Adrenal gland (tissue), 12 donors: ENCODE measurements around the gene PROSER2. TPM values are rescaled to one million over a fixed set of nuclear protein-coding genes. Genes with fewer than 3 reads are reported as not detected.

Source experiments
- DNase-seq, 7 donors: peaks; one replicate each; pipeline ENCODE4 v3.0.0-alpha.2; 2019 to 2020
- H3K27ac ChIP-seq, 5 donors: fragments of 200-600 bp; sonication (generic) in 4 of 5; 1 replicate in 3 of 5; 2 replicates in 2 of 5; pipeline versions ENCODE4 v1.5.1 to v1.8.0; 2016 to 2020; ENCODE audit warnings: mild to moderate bottlenecking in 1 of 5
- H3K27me3 ChIP-seq: fragments of 200-600 bp; 2 replicates; pipeline ENCODE4 v1.8.0; 2021
- H3K36me3 ChIP-seq, 2 donors: fragments of 200-600 bp; replicated peaks in 1 of 2; 1 replicate in 1 of 2; 2 replicates in 1 of 2; pipeline versions ENCODE4 v1.5.1 to v1.8.0; 2018 to 2022
- H3K4me1 ChIP-seq, 2 donors: fragments of 200-600 bp; replicated peaks in 1 of 2; 1 replicate in 1 of 2; 2 replicates in 1 of 2; pipeline versions ENCODE4 v1.5.1 to v1.8.0; 2018 to 2021
- H3K4me3 ChIP-seq, 4 donors: fragments of 200-600 bp; sonication (generic) in 3 of 4; one replicate each; pipeline ENCODE4 v1.5.1; 2016 to 2018
- H3K9me3 ChIP-seq, 3 donors: fragments of 200-600 bp; sonication (generic) in 1 of 3; replicated peaks in 1 of 3; 1 replicate in 2 of 3; 2 replicates in 1 of 3; pipeline versions ENCODE4 v1.5.1 to v1.8.0; 2016 to 2021
- POLR2A ChIP-seq, 2 donors: fragments of 450-650 bp; IDR thresholded peaks; one replicate each; pipeline ENCODE4 v1.6.1; 2017; ENCODE audit warnings: antibody characterized with exemption in 2 of 2, mild to moderate bottlenecking in 2 of 2, moderate library complexity in 1 of 2
- WGBS, 4 donors: extraction: QIAGEN DNeasy Blood & Tissue Kit in 2 of 4; methylation state at CpG; one replicate each; pipeline versions ENCODE4 v1.1.5 to v1.1.7; 2013 to 2017; 5-methylcytosine and 5-hydroxymethylcytosine counted together
- intact Hi-C, 2 donors: fragments of 100-400 bp; cut with DNase I; formaldehyde crosslinking; loops; one replicate each; pipeline versions ENCODE4 v1.14.1 to v1.15.0; 2022 to 2023
- polyA plus RNA-seq, 3 donors: library from polyadenylated mRNA; stranded (reverse); fragments of 200-250 nt in 2 of 3; fragments of 350-450 nt in 1 of 3; fragmentation: Illumina TruSeq in 1 of 3; extraction: RNeasy Lipid Tissue Mini Kit (QIAGEN cat#74804) in 1 of 3; gene quantifications; one replicate each; pipeline ENCODE4 v1.2.3, GENCODE V29; 2013 to 2014
- total RNA-seq, 9 donors: library from RNA; depleted of rRNA in 4 of 9; stranded (reverse); fragments of >200 nt in 4 of 9; fragments of 120-200 nt in 1 of 9; fragmentation: NEBNext Ultra II Directional in 1 of 9; extraction: Animal tissue kit (Norgen Biotek cat#: 25700) in 1 of 9; gene quantifications; one replicate each; pipeline versions ENCODE4 v1.1.0 to v1.2.4, GENCODE V29; 2013 to 2023
- TF ChIP-seq, protein P1 (sequence below), 6 experiments: fragments of 450-650 bp in 4 of 6; fragments of 200-600 bp in 2 of 6; sonication (generic) in 1 of 6; IDR thresholded peaks; 1 replicate in 5 of 6; 2 replicates in 1 of 6; pipeline versions ENCODE4 v1.5.1 to v1.8.0; 2016 to 2021; ENCODE audit warnings: antibody characterized with exemption in 6 of 6, mild to moderate bottlenecking in 2 of 6, moderate library complexity in 1 of 6
- donor health status: healthy with polysubstance abuse.
- donor health status: Bipolar disorder and iron deficiency.
- donor health status: DM: yes; HTN: yes; CAD: no.
- donor health status: DM: no; HTN: no; CAD: no.
- donor health status: DM: no; HTN: no; CAD: no.
- donor health status: DM: yes; HTN: yes; CAD: no.

The PROSER2 gene
- total and polyA plus RNA-seq, 12 donors: 0.33 to 16.6 (median 2.3) TPM

DNA sequence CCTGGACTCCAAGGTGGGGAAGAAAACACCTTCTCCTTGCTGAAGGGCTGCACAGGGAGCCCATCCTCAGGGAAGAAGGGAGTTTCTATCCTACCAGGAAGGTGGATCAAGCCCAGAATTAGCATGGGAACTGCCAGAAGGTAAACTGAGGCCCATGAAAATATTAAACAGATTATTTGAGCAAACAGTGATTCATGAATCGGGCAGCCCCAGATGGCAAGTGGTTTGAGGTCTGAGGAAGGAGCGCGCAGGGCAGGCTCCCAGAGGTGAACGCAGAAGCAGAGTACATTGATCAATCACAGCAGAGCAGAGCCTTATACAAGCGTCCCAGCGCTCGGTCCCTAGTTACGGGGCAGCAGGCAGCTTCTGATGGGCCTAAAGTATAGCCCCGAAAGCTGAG lies 35.8 kb upstream of the PROSER2 start:
- WGBS, 4 donors: 70 to 96% (median 86%) methylated on average over 9 of the region's 9 CpGs

DNA sequence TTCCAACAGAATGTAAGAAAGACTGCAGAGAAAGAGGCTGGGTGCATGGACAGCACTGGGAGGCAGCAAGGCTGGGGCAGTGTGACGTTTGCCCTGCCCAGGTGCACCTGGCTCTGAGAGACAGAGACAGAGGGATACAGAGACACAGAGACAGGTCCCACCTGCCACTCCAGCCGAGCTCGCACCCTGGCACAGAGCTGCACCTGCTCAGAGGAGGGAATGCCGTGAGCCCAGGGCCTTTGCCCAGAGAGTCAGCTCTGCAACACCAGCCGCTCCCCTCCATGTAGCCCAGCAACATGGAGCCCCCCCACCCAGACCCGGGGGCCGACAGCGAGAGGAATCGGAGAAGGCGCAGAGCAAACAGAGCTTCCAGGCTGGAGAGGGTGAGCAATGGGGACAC lies 35.3 kb upstream of the PROSER2 start:
- no peak for DNase-seq
- intact Hi-C loops: loop anchor here in 1 of 2 donors (10.0 kb wide), 1 partner anchor 197 kb away; no protein-coding TSS in a partner anchor
- H3K9me3 ChIP-seq: no peaks in the 10 kb centered on the region
- H3K27me3 ChIP-seq: no peaks in the 10 kb centered on the region
- 50 to 91% (median 80%) methylated on average over 5 to 10 of the region's 10 CpGs for WGBS, 4 donors
- TF ChIP-seq, protein P1, sequence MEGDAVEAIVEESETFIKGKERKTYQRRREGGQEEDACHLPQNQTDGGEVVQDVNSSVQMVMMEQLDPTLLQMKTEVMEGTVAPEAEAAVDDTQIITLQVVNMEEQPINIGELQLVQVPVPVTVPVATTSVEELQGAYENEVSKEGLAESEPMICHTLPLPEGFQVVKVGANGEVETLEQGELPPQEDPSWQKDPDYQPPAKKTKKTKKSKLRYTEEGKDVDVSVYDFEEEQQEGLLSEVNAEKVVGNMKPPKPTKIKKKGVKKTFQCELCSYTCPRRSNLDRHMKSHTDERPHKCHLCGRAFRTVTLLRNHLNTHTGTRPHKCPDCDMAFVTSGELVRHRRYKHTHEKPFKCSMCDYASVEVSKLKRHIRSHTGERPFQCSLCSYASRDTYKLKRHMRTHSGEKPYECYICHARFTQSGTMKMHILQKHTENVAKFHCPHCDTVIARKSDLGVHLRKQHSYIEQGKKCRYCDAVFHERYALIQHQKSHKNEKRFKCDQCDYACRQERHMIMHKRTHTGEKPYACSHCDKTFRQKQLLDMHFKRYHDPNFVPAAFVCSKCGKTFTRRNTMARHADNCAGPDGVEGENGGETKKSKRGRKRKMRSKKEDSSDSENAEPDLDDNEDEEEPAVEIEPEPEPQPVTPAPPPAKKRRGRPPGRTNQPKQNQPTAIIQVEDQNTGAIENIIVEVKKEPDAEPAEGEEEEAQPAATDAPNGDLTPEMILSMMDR (IDR thresholded peaks at IDR 0.05): no peak
- no peak for TF ChIP-seq POLR2A (IDR thresholded peaks at IDR 0.05)
- H3K27ac ChIP-seq: no peak overlapping the region
- no peaks in the 10 kb centered on the region for H3K36me3 ChIP-seq
- H3K4me3 ChIP-seq: no peak overlapping the region
- H3K4me1 ChIP-seq: no peaks in the 10 kb centered on the region

More for the DNA sequence above, 35.8 kb upstream of the PROSER2 start:
- TF ChIP-seq, protein P1 (IDR thresholded peaks at IDR 0.05): no peak
- no peak for TF ChIP-seq POLR2A (IDR thresholded peaks at IDR 0.05)
- no peak for DNase-seq
- Histone ChIP-seq H3K36me3 (no peaks in the 10 kb centered on the region), H3K4me3 (no peak overlapping the region), H3K27me3 (no peaks in the 10 kb centered on the region), H3K4me1 (no peaks in the 10 kb centered on the region), H3K27ac (no peak overlapping the region), H3K9me3 (no peaks in the 10 kb centered on the region)
- intact Hi-C loops: loop anchor here in 1 of 2 donors (10.0 kb wide), 1 partner anchor 197 kb away; no protein-coding TSS in a partner anchor

DNA sequence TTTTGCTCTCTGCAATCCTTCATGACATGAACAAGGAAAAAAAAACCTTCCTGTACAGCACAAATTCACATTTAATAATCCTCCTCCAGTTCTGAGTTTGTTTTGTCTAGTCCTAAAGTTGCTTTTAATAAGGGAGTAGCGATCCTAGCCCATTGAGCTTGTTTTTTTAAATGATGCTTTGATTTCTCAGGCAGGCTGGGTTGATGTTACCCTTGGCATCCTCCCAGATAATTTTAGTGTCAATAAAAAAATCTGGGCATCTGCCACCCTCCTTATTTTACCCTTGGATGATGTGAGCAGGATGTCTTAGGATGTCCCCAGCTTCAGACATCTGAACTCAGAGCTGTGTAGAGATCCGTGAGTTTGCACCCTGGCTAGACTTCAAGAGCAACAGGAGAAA lies 33.9 kb upstream of the PROSER2 start:
- Histone ChIP-seq H3K4me1 (no peaks in the 10 kb centered on the region), H3K9me3 (no peaks in the 10 kb centered on the region), H3K4me3 (no peak overlapping the region), H3K36me3 (no peaks in the 10 kb centered on the region), H3K27ac (no peak overlapping the region), H3K27me3 (no peaks in the 10 kb centered on the region)
- DNase-seq: no peak
- no peak for TF ChIP-seq POLR2A (IDR thresholded peaks at IDR 0.05)
- TF ChIP-seq, protein P1 (IDR thresholded peaks at IDR 0.05): no peak
- intact Hi-C loops: loop anchor here in 1 of 2 donors (10.0 kb wide), 1 partner anchor 195 kb away; no protein-coding TSS in a partner anchor
- 63 to 85% (median 68%) methylated on average over 2 of the region's 2 CpGs for WGBS, 4 donors

- no peaks in the 10 kb centered on the region for H3K4me1 ChIP-seq
- H3K27me3 ChIP-seq: no peaks in the 10 kb centered on the region
- H3K9me3 ChIP-seq: no peaks in the 10 kb centered on the region
- no peak for TF ChIP-seq POLR2A (IDR thresholded peaks at IDR 0.05)
- TF ChIP-seq, protein P1 (IDR thresholded peaks at IDR 0.05): no peak
- H3K4me3 ChIP-seq: no peak overlapping the region
- DNase-seq: no peak
- no peak overlapping the region for H3K27ac ChIP-seq
- 82 to 88% (median 87%) methylated on average over 6 to 8 of the region's 8 CpGs for WGBS, 4 donors
- no peaks in the 10 kb centered on the region for H3K36me3 ChIP-seq
- intact Hi-C loops: loop anchor here in 1 of 2 donors (10.0 kb wide), 1 partner anchor 195 kb away; no protein-coding TSS in a partner anchor
Measured at GRCh38 chr10:11789956-11790355, 33.2 kb upstream of the PROSER2 start.
